OCI-LY1 (cell line): ENCODE results near the gene FUOM.
A peak's percentile ranks its signal among the peaks of the same experiment; 100 is the strongest.
"Not testable (repeated sequence)": the region's sequence is repeated elsewhere in the genome, so short reads cannot be mapped to it uniquely, and the experiment has no call there.

Experiments used
- H2AFZ ChIP-seq: fragments of 200-600 bp; sonication (generic), shearing (Covaris generic); 2 replicates; pipeline ENCODE4 v1.6.0; 2014; ENCODE audit warnings: antibody characterized with exemption, mild to moderate bottlenecking, low read length
- H3F3A ChIP-seq: fragments of 200-600 bp; sonication (generic), shearing (Covaris generic); 2 replicates; pipeline ENCODE4 v1.6.0; 2014; ENCODE audit warnings: mild to moderate bottlenecking, antibody characterized with exemption, low read length, moderate library complexity; ENCODE audit not compliant: insufficient read depth
- H3K27ac ChIP-seq: fragments of 200-600 bp; sonication (generic); 2 replicates; pipeline ENCODE4 v1.5.1; 2014; ENCODE audit warnings: low read length, mixed run types, mild to moderate bottlenecking, low read depth; ENCODE audit not compliant: poor library complexity, severe bottlenecking
- H3K27me3 ChIP-seq: fragments of 200-600 bp; sonication (generic); 2 replicates; pipeline ENCODE4 v1.6.0; 2014; ENCODE audit warnings: antibody characterized with exemption, mild to moderate bottlenecking, low read length, moderate library complexity; ENCODE audit not compliant: insufficient read depth
- H3K36me3 ChIP-seq: fragments of 200-600 bp; sonication (generic); 2 replicates; pipeline ENCODE4 v1.6.1; 2014; ENCODE audit warnings: mild to moderate bottlenecking, antibody characterized with exemption, low read length, moderate library complexity, mixed read lengths; ENCODE audit not compliant: insufficient read depth
- H3K4me1 ChIP-seq: fragments of 200-600 bp; sonication (generic); 2 replicates; pipeline ENCODE4 v1.5.1; 2014; ENCODE audit warnings: mild to moderate bottlenecking, low read length, moderate library complexity; ENCODE audit not compliant: insufficient read depth, severe bottlenecking
- H3K4me2 ChIP-seq: fragments of 200-600 bp; sonication (generic), shearing (Covaris generic); 2 replicates; pipeline ENCODE4 v1.6.1; 2014; ENCODE audit warnings: low read length
- H3K4me3 ChIP-seq: fragments of 200-600 bp; sonication (generic); 2 replicates; pipeline ENCODE4 v1.5.1; 2014; ENCODE audit warnings: low read length, low read depth, mild to moderate bottlenecking, mixed read lengths; ENCODE audit not compliant: poor library complexity, severe bottlenecking
- H3K79me2 ChIP-seq: fragments of 200-600 bp; shearing (Covaris generic); 2 replicates; pipeline ENCODE4 v1.6.1; 2016; ENCODE audit warnings: mixed run types, low read length, mixed read lengths; ENCODE audit not compliant: insufficient read depth
- H3K9ac ChIP-seq: fragments of 200-600 bp; sonication (generic), shearing (Covaris generic); 2 replicates; pipeline ENCODE4 v1.6.1; 2014; ENCODE audit warnings: mild to moderate bottlenecking, low read length, mixed read lengths
- H3K9me2 ChIP-seq: fragments of 200-600 bp; sonication (generic), shearing (Covaris generic); 2 replicates; pipeline ENCODE4 v1.6.1; 2014; ENCODE audit warnings: low read depth, mild to moderate bottlenecking, low read length, mixed read lengths
- H3K9me3 ChIP-seq: fragments of 200-600 bp; shearing (Covaris generic); 2 replicates; pipeline ENCODE4 v1.6.1; 2014; ENCODE audit warnings: low read length, mixed read lengths
- H4K20me1 ChIP-seq: fragments of 200-600 bp; sonication (generic), shearing (Covaris generic); 2 replicates; pipeline ENCODE4 v1.6.0; 2016; ENCODE audit warnings: mild to moderate bottlenecking, low read length; ENCODE audit not compliant: insufficient read depth
- CTCF ChIP-seq: fragments of 200-600 bp; sonication (generic), shearing (Covaris generic); IDR thresholded peaks from 2 replicates; pipeline ENCODE4 v1.5.1; 2017; ENCODE audit warnings: mild to moderate bottlenecking, antibody characterized with exemption, low read length, moderate library complexity, mixed read lengths
- EZH2 ChIP-seq: fragments of 200-600 bp; sonication (generic), shearing (Covaris generic); IDR thresholded peaks from 2 replicates; pipeline ENCODE4 v1.8.0; 2017; ENCODE audit warnings: borderline replicate concordance, mixed run types, mild to moderate bottlenecking, antibody characterized with exemption, low read length, moderate library complexity, mixed read lengths

The FUOM gene

GRCh38 chr10:133388236-133388972 lies 30.6 kb upstream of the FUOM start:
- Histone ChIP-seq H3K4me1 (peaks cover 38% of the 10 kb centered on the region), H4K20me1 (no peaks in the 10 kb centered on the region), H2AFZ (no peak overlapping the region), H3K4me3 (peak overlapping the region; percentile 67), H3K9ac (peak overlapping the region; percentile 68), H3F3A (no peaks in the 10 kb centered on the region), H3K9me2 (no peaks in the 10 kb centered on the region), H3K27ac (peak overlapping the region; percentile 93), H3K79me2 (no peaks in the 10 kb centered on the region), H3K27me3 (peaks cover 3% of the 10 kb centered on the region; the same call in 1 of the 2 replicates), H3K36me3 (no peaks in the 10 kb centered on the region), H3K9me3 (no peaks in the 10 kb centered on the region), H3K4me2 (peak overlapping the region; percentile 88)
- no peak for TF ChIP-seq EZH2
- no peak for TF ChIP-seq CTCF

- not testable (repeated sequence) for H3K9me2 ChIP-seq, H3F3A ChIP-seq, H3K4me3 ChIP-seq, H3K79me2 ChIP-seq, H3K36me3 ChIP-seq, H3K27ac ChIP-seq, H4K20me1 ChIP-seq, H2AFZ ChIP-seq, H3K9me3 ChIP-seq, H3K27me3 ChIP-seq, H3K4me2 ChIP-seq, H3K9ac ChIP-seq
- peaks cover 36% of the 10 kb centered on the region for H3K4me1 ChIP-seq
Observed at GRCh38 chr10:133386951-133387350, 29.1 kb upstream of the FUOM start.

GRCh38 chr10:133385214-133385613 lies 27.4 kb upstream of the FUOM start:
- Histone ChIP-seq H3F3A (no peaks in the 10 kb centered on the region; the same call in 1 of the 2 replicates), H4K20me1 (no peaks in the 10 kb centered on the region), H2AFZ (no peak overlapping the region), H3K4me1 (peaks cover 19% of the 10 kb centered on the region), H3K4me2 (no peak overlapping the region), H3K9ac (no peak overlapping the region), H3K9me3 (no peaks in the 10 kb centered on the region), H3K36me3 (no peaks in the 10 kb centered on the region), H3K4me3 (no peak overlapping the region), H3K27me3 (peaks cover 4% of the 10 kb centered on the region; the same call in 1 of the 2 replicates), H3K27ac (no peak overlapping the region), H3K79me2 (no peaks in the 10 kb centered on the region), H3K9me2 (no peaks in the 10 kb centered on the region)
- TF ChIP-seq CTCF (no peak), EZH2 (no peak)

GRCh38 chr10:133384071-133384470 lies 26.3 kb upstream of the FUOM start:
- H3K27me3 ChIP-seq, result peaks cover 10% of the 10 kb centered on the region; the same call in 1 of the 2 replicates

More at GRCh38 chr10:133384071-133384470, 26.3 kb upstream of the FUOM start:
- no peak overlapping the region for H3K27ac ChIP-seq
- H3K4me1 ChIP-seq, result peaks cover 8% of the 10 kb centered on the region
- H4K20me1 ChIP-seq, result no peaks in the 10 kb centered on the region
- no peak overlapping the region for H3K4me2 ChIP-seq
- H3K79me2 ChIP-seq, result no peaks in the 10 kb centered on the region
- H2AFZ ChIP-seq, result no peak overlapping the region
- H3K4me3 ChIP-seq, result no peak overlapping the region
- H3K9me2 ChIP-seq, result no peaks in the 10 kb centered on the region
- no peak overlapping the region for H3K9ac ChIP-seq
- no peak for TF ChIP-seq EZH2
- no peak for TF ChIP-seq CTCF
- no peaks in the 10 kb centered on the region for H3K36me3 ChIP-seq
- no peaks in the 10 kb centered on the region; the same call in 1 of the 2 replicates for H3F3A ChIP-seq
- H3K9me3 ChIP-seq, result no peaks in the 10 kb centered on the region
